ENCODE data around the gene PPM1J. TPM values are rescaled to one million over a fixed set of nuclear protein-coding genes. Genes with fewer than 3 reads are reported as not detected.

PPM1J gene
- total and polyA plus RNA-seq, 2 experiments from 2014 or later, result 0.93 to 1.9 TPM

DNA sequence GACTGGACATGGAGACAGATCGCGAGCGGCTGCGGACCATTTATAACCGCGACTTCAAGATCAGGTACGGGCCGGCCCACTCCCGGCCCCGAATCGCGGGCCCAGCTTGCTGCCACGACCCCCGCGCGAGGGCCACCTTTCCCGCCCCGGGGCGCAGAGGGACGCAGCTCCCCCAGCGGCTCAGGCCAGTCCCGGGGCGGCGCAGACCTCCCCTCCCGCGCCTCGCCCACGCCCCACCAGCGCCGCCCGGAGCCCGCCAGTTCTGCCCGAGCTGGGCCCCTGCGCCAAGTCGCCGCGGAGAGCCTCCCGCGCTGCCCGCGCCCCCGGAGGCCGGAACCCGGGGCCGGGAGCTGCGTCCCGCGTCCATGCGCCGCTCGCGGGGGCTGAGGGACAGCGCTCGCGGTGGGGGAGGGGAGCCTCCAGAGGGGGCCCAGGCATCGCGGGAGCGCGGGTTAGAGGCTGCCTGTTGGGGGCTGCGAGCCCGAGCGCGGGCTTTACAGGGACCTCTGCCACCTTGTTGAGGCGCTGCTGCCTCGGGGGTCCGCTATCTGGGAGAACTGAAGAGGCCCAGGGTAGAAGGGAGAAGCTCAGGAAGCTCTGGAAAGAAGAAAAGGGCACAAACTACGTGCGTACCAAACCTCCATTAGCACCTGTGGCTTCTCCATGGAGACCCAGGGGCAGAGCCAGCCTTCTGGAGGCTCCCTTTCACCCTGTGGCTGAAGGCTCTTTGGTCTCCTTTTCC is 40.0 kb downstream of the PPM1J start:
- H3K4me3 ChIP-seq, result peak overlapping the region; percentile 78
- H3K36me3 ChIP-seq (replicated peaks; ENCODE audit: insufficient read depth, low read depth), result no peaks in the 10 kb centered on the region
- no peaks in the 10 kb centered on the region for H3K9me2 ChIP-seq (replicated peaks; ENCODE audit: insufficient read depth)
- TF ChIP-seq, protein P1, sequence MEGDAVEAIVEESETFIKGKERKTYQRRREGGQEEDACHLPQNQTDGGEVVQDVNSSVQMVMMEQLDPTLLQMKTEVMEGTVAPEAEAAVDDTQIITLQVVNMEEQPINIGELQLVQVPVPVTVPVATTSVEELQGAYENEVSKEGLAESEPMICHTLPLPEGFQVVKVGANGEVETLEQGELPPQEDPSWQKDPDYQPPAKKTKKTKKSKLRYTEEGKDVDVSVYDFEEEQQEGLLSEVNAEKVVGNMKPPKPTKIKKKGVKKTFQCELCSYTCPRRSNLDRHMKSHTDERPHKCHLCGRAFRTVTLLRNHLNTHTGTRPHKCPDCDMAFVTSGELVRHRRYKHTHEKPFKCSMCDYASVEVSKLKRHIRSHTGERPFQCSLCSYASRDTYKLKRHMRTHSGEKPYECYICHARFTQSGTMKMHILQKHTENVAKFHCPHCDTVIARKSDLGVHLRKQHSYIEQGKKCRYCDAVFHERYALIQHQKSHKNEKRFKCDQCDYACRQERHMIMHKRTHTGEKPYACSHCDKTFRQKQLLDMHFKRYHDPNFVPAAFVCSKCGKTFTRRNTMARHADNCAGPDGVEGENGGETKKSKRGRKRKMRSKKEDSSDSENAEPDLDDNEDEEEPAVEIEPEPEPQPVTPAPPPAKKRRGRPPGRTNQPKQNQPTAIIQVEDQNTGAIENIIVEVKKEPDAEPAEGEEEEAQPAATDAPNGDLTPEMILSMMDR (IDR thresholded peaks at IDR 0.05; ENCODE audit: poor library complexity), result peak; percentile 19
- TF ChIP-seq EZH2phosphoT487 (IDR thresholded peaks at IDR 0.05; ENCODE audit: low read depth, severe bottlenecking, unreplicated experiment) (no peak), EZH2 (IDR thresholded peaks at IDR 0.05; ENCODE audit: borderline replicate concordance) (no peak)
- DNase-seq (ENCODE audit: low spot score), result peak; percentile 77
- no peaks in the 10 kb centered on the region for H3K27me3 ChIP-seq
- H3K4me1 ChIP-seq (ENCODE audit: insufficient read depth), result peaks cover 19% of the 10 kb centered on the region
- H2AFZ ChIP-seq, result peak overlapping the region; percentile 19
- peaks cover 6% of the 10 kb centered on the region for H4K20me1 ChIP-seq (ENCODE audit: insufficient read depth, poor library complexity, severe bottlenecking)
- H3K27ac ChIP-seq, result peak overlapping the region; percentile 99
- H3K4me2 ChIP-seq, result peak overlapping the region; percentile 81
- peaks cover 49% of the 10 kb centered on the region for H3K79me2 ChIP-seq
- WGBS (ENCODE audit: low lambda C conversion rate, missing lambda C conversion rate), result under 1% methylated on average over 57 of the region's 68 CpGs
- no peaks in the 10 kb centered on the region for H3K9me3 ChIP-seq (ENCODE audit: low read depth)

DNA sequence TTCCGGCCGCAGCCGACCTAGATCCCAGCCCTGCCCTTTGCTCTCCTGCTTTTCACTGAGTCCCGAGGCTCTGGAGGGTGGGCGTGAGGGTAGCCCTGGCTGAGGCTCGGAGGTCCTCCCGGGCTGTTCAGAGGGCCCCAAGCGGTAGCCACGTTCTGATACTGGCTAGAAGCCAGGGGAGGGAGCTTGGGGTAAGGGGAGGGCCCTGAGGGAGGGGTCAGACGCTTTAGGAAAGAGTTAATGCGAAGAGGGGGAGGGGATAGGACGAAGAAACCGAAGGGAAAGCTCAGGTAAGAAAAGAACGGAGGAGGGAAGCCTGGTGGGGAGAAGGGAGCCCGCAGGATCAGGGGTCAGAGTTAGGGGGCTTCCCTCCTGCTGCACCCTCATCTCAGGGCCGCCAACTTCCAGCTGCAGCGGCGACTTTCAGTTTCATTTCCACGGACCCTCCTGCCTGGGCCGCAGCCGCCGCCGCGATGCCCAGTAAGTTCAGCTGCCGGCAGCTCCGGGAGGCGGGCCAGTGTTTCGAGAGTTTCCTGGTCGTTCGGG is 40.6 kb downstream of the PPM1J start, which contains the start of gene MOV10:
TSS of gene MOV10 (plus strand) at position 220 of the 546 bp plus-strand sequence. CDS start at position 474, 254 bp downstream.
- no peak for TF ChIP-seq EZH2phosphoT487 (IDR thresholded peaks at IDR 0.05; ENCODE audit: low read depth, severe bottlenecking, unreplicated experiment)
- TF ChIP-seq, protein P1 (IDR thresholded peaks at IDR 0.05; ENCODE audit: poor library complexity), result no peak
- no peak for TF ChIP-seq EZH2 (IDR thresholded peaks at IDR 0.05; ENCODE audit: borderline replicate concordance)
- Histone ChIP-seq H3K4me2 (peak within 1 kb of the TSS; percentile 81), H3K9me2 (replicated peaks; ENCODE audit: insufficient read depth) (no peaks in the 10 kb centered on the region), H3K27me3 (no peaks in the 10 kb centered on the region), H3K4me1 (ENCODE audit: insufficient read depth) (peaks cover 19% of the 10 kb centered on the region), H3K27ac (peak within 1 kb of the TSS; percentile 99), H2AFZ (peak within 1 kb of the TSS; percentile 19), H3K36me3 (replicated peaks; ENCODE audit: insufficient read depth, low read depth) (no peaks in the 10 kb centered on the region), H3K9me3 (ENCODE audit: low read depth) (no peaks in the 10 kb centered on the region), H4K20me1 (ENCODE audit: insufficient read depth, poor library complexity, severe bottlenecking) (peaks cover 2% of the 10 kb centered on the region), H3K79me2 (peaks cover 43% of the 10 kb centered on the region), H3K4me3 (peak within 1 kb of the TSS; percentile 78)
- peak; percentile 80 for DNase-seq (ENCODE audit: low spot score)
- WGBS (ENCODE audit: low lambda C conversion rate, missing lambda C conversion rate), result under 1% methylated on average over 27 of the region's 30 CpGs

DNA sequence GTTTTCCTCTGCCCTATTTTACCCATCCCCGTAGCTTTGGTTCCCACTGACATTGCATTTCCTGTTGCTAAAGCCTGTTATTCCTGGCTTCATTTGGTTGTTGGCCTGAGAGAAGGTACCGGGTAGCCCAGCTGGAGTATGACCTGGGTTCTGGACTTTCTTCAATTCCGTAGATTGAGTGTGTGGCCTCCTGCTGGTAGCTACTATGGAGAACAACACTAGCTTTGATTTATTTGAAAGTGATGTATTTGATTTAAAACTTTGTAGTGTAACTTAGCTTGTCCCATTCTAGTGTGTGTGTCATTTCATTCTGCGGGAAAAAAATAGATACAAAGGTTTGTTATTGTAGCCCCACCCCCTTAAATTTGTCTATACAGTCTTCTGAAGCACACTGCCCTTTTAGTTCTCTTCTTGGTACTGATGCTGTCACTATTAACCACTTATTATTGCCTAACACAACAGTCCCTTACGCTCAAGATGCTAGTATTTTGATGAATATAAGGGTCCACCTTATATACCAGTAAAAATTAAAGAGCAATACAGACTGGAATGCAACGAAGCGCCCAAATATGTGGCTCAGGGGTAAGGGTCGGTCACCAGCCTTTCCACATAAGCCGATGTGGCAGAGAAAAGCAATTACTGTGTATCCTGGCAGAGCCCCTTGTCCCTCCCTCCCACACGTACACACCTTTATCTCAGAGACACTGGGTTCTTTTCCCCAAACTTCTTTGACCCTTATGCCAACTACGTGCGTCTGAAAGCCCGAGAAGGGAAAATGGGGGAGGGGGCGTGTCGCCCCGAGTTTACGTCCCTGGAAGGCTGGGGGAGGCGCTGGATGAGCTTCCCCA is 41.3 kb downstream of the PPM1J start:
- TF ChIP-seq EZH2phosphoT487 (IDR thresholded peaks at IDR 0.05; ENCODE audit: low read depth, severe bottlenecking, unreplicated experiment), result no peak
- TF ChIP-seq, protein P1 (IDR thresholded peaks at IDR 0.05; ENCODE audit: poor library complexity), result peak; percentile 48
- Histone ChIP-seq H3K27ac (peak overlapping the region; percentile 99), H3K79me2 (peaks cover 36% of the 10 kb centered on the region), H3K9me3 (ENCODE audit: low read depth) (no peaks in the 10 kb centered on the region), H4K20me1 (ENCODE audit: insufficient read depth, poor library complexity, severe bottlenecking) (no peaks in the 10 kb centered on the region), H3K36me3 (replicated peaks; ENCODE audit: insufficient read depth, low read depth) (no peaks in the 10 kb centered on the region), H3K4me1 (ENCODE audit: insufficient read depth) (peaks cover 19% of the 10 kb centered on the region), H3K9me2 (replicated peaks; ENCODE audit: insufficient read depth) (no peaks in the 10 kb centered on the region), H3K4me3 (peak overlapping the region; percentile 78), H3K4me2 (peak overlapping the region; percentile 81), H3K27me3 (no peaks in the 10 kb centered on the region), H2AFZ (peak overlapping the region; percentile 19)
- 12% methylated on average over 17 of the region's 18 CpGs for WGBS (ENCODE audit: low lambda C conversion rate, missing lambda C conversion rate)
- DNase-seq (ENCODE audit: low spot score), result peak; percentile 54

Measured in hepatocyte (in vitro differentiated cells).